ENCODE results near the gene PWP2. TPM values are rescaled to one million over a fixed set of nuclear protein-coding genes. Genes with fewer than 3 reads are reported as not detected.

The PWP2 gene
- polyA plus RNA-seq, 1 donor, result 9.3 TPM

DNA sequence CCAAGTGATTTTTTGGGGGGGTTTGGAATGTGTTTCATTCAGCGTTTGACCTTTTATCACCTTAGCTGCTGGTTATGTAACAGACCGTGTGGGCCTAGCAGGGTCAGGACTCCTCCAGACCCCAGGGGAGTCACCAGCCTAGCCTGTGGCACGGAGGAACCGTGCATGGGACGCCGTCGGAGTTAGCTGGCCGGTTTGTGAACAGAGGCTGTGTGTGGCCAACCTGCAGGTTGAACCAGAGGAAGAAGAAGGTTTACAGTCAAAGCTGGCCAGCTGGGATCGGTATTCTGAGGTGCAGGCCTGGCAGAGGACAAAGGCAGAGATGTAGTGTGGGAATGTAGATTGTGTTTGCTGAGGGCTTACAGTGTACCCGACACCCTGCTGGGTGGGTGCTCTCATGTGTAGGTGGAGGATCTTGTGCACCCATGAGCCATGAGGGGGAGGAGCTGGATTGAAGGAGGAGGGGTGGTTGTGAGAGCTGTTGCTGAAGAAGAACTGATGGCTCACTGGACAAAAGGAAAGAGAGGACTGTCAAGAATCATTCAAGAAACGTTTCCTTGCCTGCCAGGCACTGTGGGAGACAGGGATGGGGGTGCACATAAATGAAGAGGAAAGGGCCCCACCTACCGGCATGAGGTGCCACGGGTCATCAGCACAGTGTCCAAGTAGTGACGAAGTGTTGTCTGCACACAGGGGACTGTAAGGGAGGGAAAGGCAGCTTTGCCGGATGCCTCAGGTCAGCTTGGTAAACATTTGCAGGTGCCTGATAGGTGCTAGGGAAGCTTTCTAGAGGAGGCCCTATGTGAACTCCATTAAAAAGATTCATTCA lies 40.0 kb upstream of the PWP2 start:
- Histone ChIP-seq H3K27me3 (ENCODE audit: control insufficient read depth, insufficient read depth, low read length) (no peaks in the 10 kb centered on the region), H3K36me3 (ENCODE audit: control insufficient read depth, insufficient read depth, low read length) (peaks cover 68% of the 10 kb centered on the region), H3K4me3 (ENCODE audit: low read length) (no peak overlapping the region), H3K4me1 (ENCODE audit: control insufficient read depth, insufficient read depth, low read length) (no peaks in the 10 kb centered on the region), H3K27ac (ENCODE audit: low read length) (no peak overlapping the region), H3K9me3 (ENCODE audit: control insufficient read depth, low read depth, low read length) (no peaks in the 10 kb centered on the region)
- peak in 1 of 2 donors; percentile 25 for DNase-seq
- WGBS (ENCODE audit: insufficient coverage, low lambda C conversion rate), result no CpG with 5 or more reads among the region's 15 CpGs

DNA sequence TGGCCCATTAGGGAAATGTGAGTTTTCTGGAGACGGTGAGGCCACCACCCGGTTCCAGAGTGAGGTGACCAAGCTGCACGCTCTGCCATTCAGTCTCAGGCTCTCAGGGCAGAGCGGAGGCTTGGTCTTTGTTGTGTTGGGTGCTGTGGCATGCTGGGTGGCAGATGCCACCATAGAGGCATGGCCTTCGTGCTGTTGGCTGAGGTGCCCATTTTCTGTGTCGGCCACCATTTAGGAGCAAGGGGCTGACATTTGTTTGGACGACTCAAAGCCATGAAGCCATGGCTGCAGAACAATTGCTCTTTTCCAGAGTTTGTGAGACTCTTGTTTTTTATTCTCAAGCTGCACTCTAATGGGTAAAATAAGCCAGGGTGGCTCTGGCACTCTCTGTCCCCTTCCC lies 36.8 kb upstream of the PWP2 start:
- DNase-seq, result no peak
- no CpG with 5 or more reads among the region's 7 CpGs for WGBS (ENCODE audit: insufficient coverage, low lambda C conversion rate)
- Histone ChIP-seq H3K36me3 (ENCODE audit: control insufficient read depth, insufficient read depth, low read length) (peaks cover 56% of the 10 kb centered on the region), H3K27me3 (ENCODE audit: control insufficient read depth, insufficient read depth, low read length) (no peaks in the 10 kb centered on the region), H3K4me1 (ENCODE audit: control insufficient read depth, insufficient read depth, low read length) (no peaks in the 10 kb centered on the region), H3K27ac (ENCODE audit: low read length) (no peak overlapping the region), H3K9me3 (ENCODE audit: control insufficient read depth, low read depth, low read length) (no peaks in the 10 kb centered on the region), H3K4me3 (ENCODE audit: low read length) (no peak overlapping the region)

DNA sequence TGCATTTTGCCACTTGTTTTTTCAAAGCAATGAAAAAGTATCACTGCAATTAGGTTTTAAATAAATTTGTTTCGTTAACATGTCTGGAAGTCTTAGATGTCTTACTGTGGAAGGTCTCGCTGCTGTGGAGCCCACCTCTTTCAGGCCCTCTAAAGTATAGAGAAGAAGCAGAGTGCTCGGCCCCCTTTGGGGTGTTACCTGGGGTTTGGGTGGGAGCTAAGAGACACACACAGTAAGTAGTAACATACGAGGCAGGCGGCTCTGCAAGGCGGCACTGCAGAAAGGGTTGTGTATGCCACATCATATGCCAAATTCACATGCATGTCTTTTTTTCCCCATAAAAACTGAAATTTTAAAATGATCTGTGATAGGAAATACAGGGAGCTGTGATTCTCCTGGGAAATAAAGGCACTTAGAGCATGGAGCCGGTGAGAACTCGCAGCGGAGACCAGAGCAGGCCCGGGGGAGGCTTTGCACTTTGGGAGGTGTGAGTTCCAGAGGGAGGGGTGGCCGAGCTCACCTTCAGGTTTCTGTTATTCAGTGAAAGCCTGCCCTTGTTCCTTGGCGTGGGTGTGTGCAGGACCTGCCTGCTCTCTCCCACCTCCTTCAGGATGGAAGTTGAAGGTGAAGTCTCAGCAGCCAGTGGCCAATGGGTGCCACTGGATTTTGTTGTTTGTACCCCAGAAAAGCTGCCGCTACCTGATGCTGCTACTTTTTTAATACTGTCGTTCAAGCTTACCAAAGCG lies 35.7 kb upstream of the PWP2 start:
- Histone ChIP-seq H3K4me3 (ENCODE audit: low read length) (no peak overlapping the region), H3K27me3 (ENCODE audit: control insufficient read depth, insufficient read depth, low read length) (no peaks in the 10 kb centered on the region), H3K4me1 (ENCODE audit: control insufficient read depth, insufficient read depth, low read length) (no peaks in the 10 kb centered on the region), H3K27ac (ENCODE audit: low read length) (no peak overlapping the region), H3K9me3 (ENCODE audit: control insufficient read depth, low read depth, low read length) (no peaks in the 10 kb centered on the region), H3K36me3 (ENCODE audit: control insufficient read depth, insufficient read depth, low read length) (peaks cover 50% of the 10 kb centered on the region)
- no CpG with 5 or more reads among the region's 15 CpGs for WGBS (ENCODE audit: insufficient coverage, low lambda C conversion rate)
- no peak for DNase-seq

DNA sequence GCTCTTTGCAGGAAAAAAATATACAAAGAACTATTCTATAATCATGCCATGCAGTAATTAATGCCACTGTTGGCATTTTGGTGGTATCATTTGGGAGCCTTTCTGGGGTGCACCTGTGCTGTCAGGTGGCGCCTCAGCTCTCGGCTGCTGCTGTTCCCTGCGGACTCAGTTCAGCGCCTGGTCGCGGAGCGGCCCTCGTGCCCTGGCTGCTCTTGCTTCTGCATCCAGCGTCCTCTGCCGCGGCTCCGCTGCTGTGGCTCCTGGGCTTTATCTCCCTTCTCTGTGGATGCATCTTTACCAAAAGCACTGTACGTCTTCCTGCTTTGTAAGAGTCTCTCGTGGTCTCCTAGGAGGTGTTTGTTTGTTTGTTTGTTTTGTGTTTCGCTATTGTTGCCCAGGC lies 35.1 kb upstream of the PWP2 start:
- no peak for DNase-seq
- peaks cover 54% of the 10 kb centered on the region for H3K36me3 ChIP-seq (ENCODE audit: control insufficient read depth, insufficient read depth, low read length)
- H3K27ac ChIP-seq (ENCODE audit: low read length), result no peak overlapping the region
- WGBS (ENCODE audit: insufficient coverage, low lambda C conversion rate), result no CpG with 5 or more reads among the region's 15 CpGs
- no peak overlapping the region for H3K4me3 ChIP-seq (ENCODE audit: low read length)
- H3K27me3 ChIP-seq (ENCODE audit: control insufficient read depth, insufficient read depth, low read length), result no peaks in the 10 kb centered on the region
- H3K9me3 ChIP-seq (ENCODE audit: control insufficient read depth, low read depth, low read length), result no peaks in the 10 kb centered on the region
- no peaks in the 10 kb centered on the region for H3K4me1 ChIP-seq (ENCODE audit: control insufficient read depth, insufficient read depth, low read length)

DNA sequence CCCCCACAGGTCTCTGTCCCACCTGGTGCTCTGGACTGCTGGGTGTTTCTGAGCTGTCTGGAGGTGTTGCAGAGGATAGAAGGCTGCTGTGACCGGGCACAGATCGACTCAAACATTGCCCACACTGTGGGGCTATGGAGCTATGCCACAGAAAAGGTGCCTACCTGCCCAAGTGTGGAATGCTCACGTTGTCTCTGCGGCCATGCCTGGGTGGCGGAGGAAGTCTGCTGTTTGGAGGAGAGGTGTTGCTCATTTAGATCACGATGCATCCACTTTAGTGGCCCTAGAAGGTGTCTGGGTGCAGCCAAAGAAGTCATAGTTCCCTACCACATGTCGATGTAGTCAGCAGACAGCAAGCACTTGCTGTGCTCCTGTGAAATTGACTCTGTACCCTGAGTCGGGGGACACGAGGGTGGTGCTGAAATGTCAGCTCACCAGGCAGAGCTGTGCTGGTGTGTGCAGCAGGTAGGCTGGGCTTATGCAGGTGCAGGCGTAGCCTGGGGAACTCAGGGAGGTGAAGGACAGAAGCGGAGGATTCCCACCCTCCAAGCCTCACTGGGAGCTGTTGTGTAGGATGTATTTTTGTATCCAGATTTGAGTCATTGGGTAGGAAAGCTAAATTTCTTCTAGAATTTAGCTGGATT lies 32.8 kb upstream of the PWP2 start:
- Histone ChIP-seq H3K9me3 (ENCODE audit: control insufficient read depth, low read depth, low read length) (no peaks in the 10 kb centered on the region), H3K36me3 (ENCODE audit: control insufficient read depth, insufficient read depth, low read length) (peaks cover 54% of the 10 kb centered on the region), H3K4me1 (ENCODE audit: control insufficient read depth, insufficient read depth, low read length) (no peaks in the 10 kb centered on the region), H3K4me3 (ENCODE audit: low read length) (no peak overlapping the region), H3K27ac (ENCODE audit: low read length) (no peak overlapping the region), H3K27me3 (ENCODE audit: control insufficient read depth, insufficient read depth, low read length) (no peaks in the 10 kb centered on the region)
- no CpG with 5 or more reads among the region's 11 CpGs for WGBS (ENCODE audit: insufficient coverage, low lambda C conversion rate)
- no peak for DNase-seq

DNA sequence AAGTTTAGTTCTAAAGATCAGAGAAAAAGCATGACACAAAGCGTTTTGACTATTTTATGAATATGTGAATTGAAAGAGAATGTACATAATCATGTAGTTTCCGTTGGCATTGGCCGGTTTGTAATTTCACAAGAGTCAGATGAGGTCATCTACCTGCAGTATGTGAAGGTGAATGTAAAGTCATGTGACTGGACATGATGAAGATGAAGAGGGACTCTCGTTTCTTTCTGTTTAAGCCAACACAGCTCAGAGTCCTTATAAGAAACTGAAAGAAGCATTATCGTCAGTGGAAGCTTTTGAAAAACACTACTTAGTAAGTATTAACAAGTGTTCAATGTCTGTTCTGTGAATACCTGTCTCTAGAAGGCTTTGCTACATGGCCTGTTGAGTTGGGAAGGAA lies 30.9 kb upstream of the PWP2 start:
- WGBS (ENCODE audit: insufficient coverage, low lambda C conversion rate), result no CpG with 5 or more reads among the region's 5 CpGs
- H3K36me3 ChIP-seq (ENCODE audit: control insufficient read depth, insufficient read depth, low read length), result peaks cover 57% of the 10 kb centered on the region

DNA sequence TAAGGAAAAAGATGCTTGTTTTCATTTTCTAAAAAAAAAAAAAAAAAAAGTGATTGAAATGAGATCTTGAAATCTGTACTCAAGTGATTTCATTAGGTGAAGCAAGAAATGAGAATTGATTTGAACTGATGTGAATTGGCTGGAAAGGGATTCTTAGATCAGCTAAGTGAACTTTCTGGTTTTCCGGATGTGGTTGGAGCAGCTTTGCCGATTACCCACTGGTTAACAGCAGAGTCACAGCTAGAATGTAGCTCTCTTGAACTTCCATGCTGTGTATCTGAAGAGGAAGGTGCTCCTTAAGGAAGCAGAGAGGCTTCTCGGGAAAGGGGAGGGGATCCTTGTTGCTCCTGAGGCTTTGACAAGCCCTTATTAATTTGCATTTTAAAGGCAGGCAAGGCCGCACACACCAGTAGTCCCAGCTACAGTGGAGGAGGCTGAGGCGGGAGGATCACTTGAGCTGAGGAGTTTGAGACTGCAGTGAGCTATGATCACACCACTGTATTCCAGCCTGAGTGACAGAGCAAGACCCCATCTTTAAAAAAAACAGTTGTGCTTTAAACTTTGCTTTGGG lies 28.7 kb upstream of the PWP2 start:
- H3K4me3 ChIP-seq (ENCODE audit: low read length), result no peak overlapping the region
- DNase-seq, result no peak
- WGBS (ENCODE audit: insufficient coverage, low lambda C conversion rate), result 92% methylated on average over 2 of the region's 5 CpGs
- H3K27ac ChIP-seq (ENCODE audit: low read length), result no peak overlapping the region
- H3K27me3 ChIP-seq (ENCODE audit: control insufficient read depth, insufficient read depth, low read length), result no peaks in the 10 kb centered on the region
- H3K9me3 ChIP-seq (ENCODE audit: control insufficient read depth, low read depth, low read length), result no peaks in the 10 kb centered on the region
- H3K4me1 ChIP-seq (ENCODE audit: control insufficient read depth, insufficient read depth, low read length), result peaks cover 1% of the 10 kb centered on the region
- peaks cover 64% of the 10 kb centered on the region for H3K36me3 ChIP-seq (ENCODE audit: control insufficient read depth, insufficient read depth, low read length)

More for the DNA sequence above, 30.9 kb upstream of the PWP2 start:
- no peaks in the 10 kb centered on the region for H3K27me3 ChIP-seq (ENCODE audit: control insufficient read depth, insufficient read depth, low read length)
- H3K9me3 ChIP-seq (ENCODE audit: control insufficient read depth, low read depth, low read length), result no peaks in the 10 kb centered on the region
- no peaks in the 10 kb centered on the region for H3K4me1 ChIP-seq (ENCODE audit: control insufficient read depth, insufficient read depth, low read length)
- no peak overlapping the region for H3K4me3 ChIP-seq (ENCODE audit: low read length)
- no peak overlapping the region for H3K27ac ChIP-seq (ENCODE audit: low read length)
- DNase-seq, result no peak

DNA sequence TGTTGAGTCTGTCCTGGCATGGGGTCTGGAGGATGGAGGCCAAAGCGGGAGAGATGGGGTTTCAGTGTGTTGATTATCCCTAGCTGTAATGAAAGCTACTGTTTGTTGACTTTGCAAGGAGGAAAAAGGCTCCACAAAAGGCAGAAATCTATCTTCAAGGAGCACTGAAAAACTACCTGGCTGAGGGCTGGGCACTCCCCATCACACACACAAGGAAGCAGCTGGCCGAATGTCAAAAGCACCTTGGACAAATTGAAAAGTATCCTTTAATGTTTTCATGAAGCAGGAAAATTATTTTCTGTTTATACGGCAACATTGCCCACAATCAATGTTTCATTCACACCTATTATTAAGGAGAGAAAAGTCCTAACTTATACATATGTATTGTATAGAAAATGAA lies 27.8 kb upstream of the PWP2 start:
- 100% methylated on average over 2 of the region's 3 CpGs for WGBS (ENCODE audit: insufficient coverage, low lambda C conversion rate)
- H3K9me3 ChIP-seq (ENCODE audit: control insufficient read depth, low read depth, low read length), result no peaks in the 10 kb centered on the region
- H3K27me3 ChIP-seq (ENCODE audit: control insufficient read depth, insufficient read depth, low read length), result no peaks in the 10 kb centered on the region
- no peak overlapping the region for H3K27ac ChIP-seq (ENCODE audit: low read length)
- H3K4me1 ChIP-seq (ENCODE audit: control insufficient read depth, insufficient read depth, low read length), result peaks cover 6% of the 10 kb centered on the region
- no peak for DNase-seq
- H3K4me3 ChIP-seq (ENCODE audit: low read length), result no peak overlapping the region
- peaks cover 66% of the 10 kb centered on the region for H3K36me3 ChIP-seq (ENCODE audit: control insufficient read depth, insufficient read depth, low read length)

DNA sequence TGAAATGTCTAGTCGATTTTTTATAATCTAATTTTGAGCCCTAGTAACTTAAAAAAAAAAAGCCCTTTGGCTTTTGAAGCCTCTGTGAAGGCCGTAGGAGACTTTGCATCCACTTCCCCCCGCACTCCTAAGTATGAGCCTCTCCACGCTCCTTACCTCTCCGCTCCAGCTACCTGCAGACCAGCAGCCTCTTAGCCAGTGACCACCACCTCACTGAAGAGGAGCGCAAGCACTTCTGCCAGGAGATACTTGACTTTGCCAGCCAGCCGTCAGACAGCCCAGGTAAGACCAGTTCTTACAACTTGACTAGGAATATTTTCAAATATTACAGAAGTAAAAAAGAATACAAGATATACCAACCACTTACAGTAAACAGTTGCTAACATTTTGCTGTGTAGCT lies 27.4 kb upstream of the PWP2 start:
- WGBS (ENCODE audit: insufficient coverage, low lambda C conversion rate), result 100% methylated on average over 1 of the region's 7 CpGs
- Histone ChIP-seq H3K4me1 (ENCODE audit: control insufficient read depth, insufficient read depth, low read length) (peaks cover 6% of the 10 kb centered on the region), H3K36me3 (ENCODE audit: control insufficient read depth, insufficient read depth, low read length) (peaks cover 65% of the 10 kb centered on the region), H3K9me3 (ENCODE audit: control insufficient read depth, low read depth, low read length) (no peaks in the 10 kb centered on the region), H3K27me3 (ENCODE audit: control insufficient read depth, insufficient read depth, low read length) (no peaks in the 10 kb centered on the region), H3K4me3 (ENCODE audit: low read length) (no peak overlapping the region), H3K27ac (ENCODE audit: low read length) (no peak overlapping the region)
- DNase-seq, result no peak

All from large intestine (tissue), 3 donors.